DOHH2 (cell line): ENCODE results near the gene PPP1R1B.

Source experiments
- H3F3A ChIP-seq: fragments of 200-600 bp; sonication (generic), shearing (Covaris generic); 2 replicates; pipeline ENCODE4 v1.6.0; 2016; ENCODE audit warnings: antibody characterized with exemption, mild to moderate bottlenecking; ENCODE audit not compliant: control insufficient read depth, insufficient read depth
- H3K27ac ChIP-seq: fragments of 200-600 bp; sonication (generic); 2 replicates; pipeline ENCODE4 v1.5.1; 2014; ENCODE audit warnings: low read depth, mild to moderate bottlenecking, low read length, moderate library complexity
- H3K27me3 ChIP-seq: fragments of 200-600 bp; sonication (generic); 2 replicates; pipeline ENCODE4 v1.6.1; 2014; ENCODE audit warnings: mild to moderate bottlenecking, low read length, mixed read lengths; ENCODE audit not compliant: control insufficient read depth
- H3K36me3 ChIP-seq: fragments of 200-600 bp; sonication (generic); 2 replicates; pipeline ENCODE4 v1.6.1; 2014; ENCODE audit warnings: mild to moderate bottlenecking, low read length, moderate library complexity, mixed read lengths; ENCODE audit not compliant: control insufficient read depth
- H3K4me1 ChIP-seq: fragments of 200-600 bp; sonication (generic); 2 replicates; pipeline ENCODE4 v1.6.1; 2014; ENCODE audit warnings: mild to moderate bottlenecking, low read length, mixed read lengths; ENCODE audit not compliant: control insufficient read depth
- H3K4me2 ChIP-seq: fragments of 200-600 bp; sonication (generic); 2 replicates; pipeline ENCODE4 v1.6.0; 2014; ENCODE audit warnings: mild to moderate bottlenecking, low read length, moderate library complexity
- H3K4me3 ChIP-seq: fragments of 200-600 bp; sonication (generic); 2 replicates; pipeline ENCODE4 v1.5.1; 2014; ENCODE audit warnings: mild to moderate bottlenecking, low read length, mixed read lengths
- H3K79me2 ChIP-seq: fragments of 200-600 bp; sonication (generic); 2 replicates; pipeline ENCODE4 v1.6.1; 2014; ENCODE audit warnings: mild to moderate bottlenecking, low read length, mixed read lengths; ENCODE audit not compliant: control insufficient read depth
- H3K9me2 ChIP-seq: fragments of 200-600 bp; sonication (generic); replicated peaks from 2 replicates; pipeline ENCODE4 v1.6.1; 2014; ENCODE audit warnings: mild to moderate bottlenecking, low read length, mixed read lengths; ENCODE audit not compliant: control insufficient read depth
- H3K9me3 ChIP-seq: fragments of 200-600 bp; sonication (generic); 2 replicates; pipeline ENCODE4 v1.6.1; 2014; ENCODE audit warnings: antibody characterized with exemption, low read length, mixed read lengths; ENCODE audit not compliant: control insufficient read depth, insufficient read depth
- H4K20me1 ChIP-seq: fragments of 200-600 bp; sonication (generic); 2 replicates; pipeline ENCODE4 v1.6.0; 2014; ENCODE audit warnings: low read depth, mild to moderate bottlenecking, antibody characterized with exemption, low read length, moderate library complexity; ENCODE audit not compliant: control insufficient read depth, insufficient read depth
- EZH2phosphoT487 ChIP-seq: fragments of 200-600 bp; sonication (generic); IDR thresholded peaks from 2 replicates; pipeline ENCODE4 v1.6.1; 2017; ENCODE audit warnings: borderline replicate concordance, mild to moderate bottlenecking, antibody characterized with exemption, low read length, moderate library complexity, mixed read lengths
- TF ChIP-seq, protein P1 (sequence below): fragments of 200-600 bp; sonication (generic); IDR thresholded peaks from one replicate; pipeline ENCODE4 v1.5.1; 2014; ENCODE audit warnings: antibody characterized with exemption, mild to moderate bottlenecking, low read depth, low read length; ENCODE audit not compliant: poor library complexity, severe bottlenecking

Gene PPP1R1B

GRCh38 chr17:39674702-39675389, 48.1 kb downstream of the PPP1R1B start:
- Histone ChIP-seq H3K36me3 (no peaks in the 10 kb centered on the region), H3K79me2 (no peaks in the 10 kb centered on the region), H3K4me3 (no peak overlapping the region), H3K9me2 (no peaks in the 10 kb centered on the region), H3K4me1 (peaks cover 64% of the 10 kb centered on the region), H3K9me3 (no peaks in the 10 kb centered on the region), H3K4me2 (peak overlapping the region; percentile 10), H3K27me3 (0 out of 2 replicates have a peak, but pooled peaks cover 3% of the 10 kb centered on the region), H3K27ac (peak overlapping the region; percentile 51), H3F3A (peaks cover 2% of the 10 kb centered on the region; the same call in 1 of the 2 replicates), H4K20me1 (no peaks in the 10 kb centered on the region)
- TF ChIP-seq EZH2phosphoT487 = no peak
- TF ChIP-seq, protein P1, sequence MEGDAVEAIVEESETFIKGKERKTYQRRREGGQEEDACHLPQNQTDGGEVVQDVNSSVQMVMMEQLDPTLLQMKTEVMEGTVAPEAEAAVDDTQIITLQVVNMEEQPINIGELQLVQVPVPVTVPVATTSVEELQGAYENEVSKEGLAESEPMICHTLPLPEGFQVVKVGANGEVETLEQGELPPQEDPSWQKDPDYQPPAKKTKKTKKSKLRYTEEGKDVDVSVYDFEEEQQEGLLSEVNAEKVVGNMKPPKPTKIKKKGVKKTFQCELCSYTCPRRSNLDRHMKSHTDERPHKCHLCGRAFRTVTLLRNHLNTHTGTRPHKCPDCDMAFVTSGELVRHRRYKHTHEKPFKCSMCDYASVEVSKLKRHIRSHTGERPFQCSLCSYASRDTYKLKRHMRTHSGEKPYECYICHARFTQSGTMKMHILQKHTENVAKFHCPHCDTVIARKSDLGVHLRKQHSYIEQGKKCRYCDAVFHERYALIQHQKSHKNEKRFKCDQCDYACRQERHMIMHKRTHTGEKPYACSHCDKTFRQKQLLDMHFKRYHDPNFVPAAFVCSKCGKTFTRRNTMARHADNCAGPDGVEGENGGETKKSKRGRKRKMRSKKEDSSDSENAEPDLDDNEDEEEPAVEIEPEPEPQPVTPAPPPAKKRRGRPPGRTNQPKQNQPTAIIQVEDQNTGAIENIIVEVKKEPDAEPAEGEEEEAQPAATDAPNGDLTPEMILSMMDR = no peak

DNA sequence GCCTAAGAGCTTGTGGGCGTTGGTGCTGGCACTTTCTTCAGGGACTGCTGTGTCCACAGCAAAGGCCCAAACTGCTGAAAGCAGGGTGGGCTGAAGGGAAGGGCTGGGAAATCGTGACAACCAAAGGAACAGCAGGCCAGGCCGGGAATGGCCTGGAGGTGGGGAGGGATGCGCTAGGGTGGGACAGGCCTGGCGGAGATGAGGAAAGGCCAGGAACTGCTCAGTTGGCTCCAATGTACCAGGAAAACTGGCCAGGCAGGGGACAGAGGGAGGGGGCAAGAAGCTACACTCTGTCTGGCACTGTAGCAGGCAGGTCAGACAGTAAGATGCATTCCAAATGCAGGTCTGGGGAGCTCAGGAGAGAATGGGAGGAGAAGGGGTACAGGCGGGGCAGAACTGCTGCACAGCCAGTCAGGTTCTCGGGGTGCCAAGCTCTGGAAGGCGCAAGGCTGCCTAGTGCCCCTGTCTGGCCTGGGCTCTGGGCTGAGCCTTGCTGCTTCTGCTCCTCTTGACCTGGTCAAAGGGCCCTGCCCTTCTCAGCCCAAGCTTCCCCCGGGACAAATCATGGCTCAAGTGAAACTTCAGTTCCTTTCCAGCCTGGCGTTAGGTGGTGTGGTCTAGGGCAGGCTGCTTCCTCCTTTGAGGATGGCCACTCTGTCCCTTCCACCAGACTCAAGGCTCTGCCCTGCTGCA, 48.8 kb downstream of the PPP1R1B start:
- H3K4me1 ChIP-seq = peaks cover 71% of the 10 kb centered on the region
- peaks cover 2% of the 10 kb centered on the region; the same call in 1 of the 2 replicates for H3F3A ChIP-seq
- H3K27ac ChIP-seq = peak overlapping the region; percentile 51
- 0 out of 2 replicates have a peak, but pooled peaks cover 3% of the 10 kb centered on the region for H3K27me3 ChIP-seq
- H3K9me3 ChIP-seq = no peaks in the 10 kb centered on the region
- H3K36me3 ChIP-seq = no peaks in the 10 kb centered on the region
- H3K9me2 ChIP-seq = no peaks in the 10 kb centered on the region
- no peaks in the 10 kb centered on the region for H3K79me2 ChIP-seq
- H3K4me3 ChIP-seq = no peak overlapping the region
- no peaks in the 10 kb centered on the region for H4K20me1 ChIP-seq
- H3K4me2 ChIP-seq = peak overlapping the region; percentile 46
- no peak for TF ChIP-seq EZH2phosphoT487
- TF ChIP-seq, protein P1 = no peak

- Histone ChIP-seq H3F3A (peaks cover 2% of the 10 kb centered on the region; the same call in 1 of the 2 replicates), H3K36me3 (no peaks in the 10 kb centered on the region), H4K20me1 (no peaks in the 10 kb centered on the region), H3K79me2 (no peaks in the 10 kb centered on the region), H3K9me2 (no peaks in the 10 kb centered on the region), H3K27me3 (0 out of 2 replicates have a peak, but pooled peaks cover 3% of the 10 kb centered on the region), H3K4me1 (peaks cover 74% of the 10 kb centered on the region), H3K4me2 (peak overlapping the region; percentile 46), H3K27ac (peak overlapping the region; percentile 51), H3K4me3 (no peak overlapping the region), H3K9me3 (no peaks in the 10 kb centered on the region)
- TF ChIP-seq, protein P1 = no peak
- no peak for TF ChIP-seq EZH2phosphoT487
Measured at GRCh38 chr17:39676198-39676819, 49.6 kb downstream of the PPP1R1B start.
